H54 (cell line): ENCODE data around the gene AHCY.
"Not testable (repeated sequence)": the region's sequence is repeated elsewhere in the genome, so short reads cannot be mapped to it uniquely, and the experiment has no call there.

ENCODE experiments used
- DNase-seq: peaks from one replicate; pipeline ENCODE4 v3.0.0; 2011; ENCODE audit warnings: low spot score, mixed read lengths; ENCODE audit not compliant: insufficient read length
- FAIRE-seq: peaks from 3 replicates; lab custom pipeline; 2011; peaks lifted over from hg19 to GRCh38; lab: Jason Lieb, UNC
- POLR2A ChIP-seq: IDR thresholded peaks from 2 replicates; pipeline ENCODE4 v1.6.1; 2011; ENCODE audit warnings: low read depth, mild to moderate bottlenecking, low read length

AHCY gene

DNA sequence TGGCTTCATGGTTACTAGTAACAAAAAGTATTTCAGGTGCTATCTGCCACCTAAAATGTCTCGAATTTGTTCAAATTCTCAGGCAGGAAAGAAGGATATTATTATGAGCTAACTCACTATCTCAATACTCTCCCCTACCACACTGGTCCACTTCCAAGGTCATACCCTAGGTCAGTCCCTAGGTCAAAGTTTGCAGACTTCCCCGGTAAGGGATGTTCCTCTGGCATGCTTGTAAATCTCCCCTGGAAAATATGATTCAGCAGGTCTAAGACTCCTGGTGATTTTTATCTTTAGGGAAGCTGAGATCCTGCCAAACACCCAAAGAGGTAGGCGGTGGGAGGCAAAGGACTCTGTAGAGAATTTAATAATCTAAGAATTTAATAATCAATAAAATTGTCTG lies 6.7 kb downstream of the AHCY start:
- FAIRE-seq (no peak), DNase-seq (no peak)
- TF ChIP-seq POLR2A, result no peak

DNA sequence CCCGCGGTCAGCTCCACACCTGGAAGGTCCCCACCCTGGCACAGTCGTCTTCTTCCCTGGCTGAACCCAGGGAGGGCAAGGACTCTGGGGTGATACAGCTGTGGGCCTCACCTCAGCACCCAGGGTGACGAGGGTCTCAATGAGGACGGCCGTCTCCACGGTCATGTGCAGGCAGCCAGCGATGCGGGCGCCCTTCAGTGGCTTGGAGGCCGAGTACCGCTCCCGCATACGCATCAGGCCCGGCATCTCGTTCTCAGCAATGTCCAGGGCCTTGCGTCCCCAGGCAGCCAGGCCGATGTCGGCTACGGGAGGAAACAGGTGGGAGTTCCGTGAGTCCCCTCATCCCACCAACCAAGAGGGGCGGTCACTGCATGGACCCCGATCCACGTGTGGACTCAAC lies 7.9 kb downstream of the AHCY start:
- no peak for TF ChIP-seq POLR2A
- FAIRE-seq (no peak), DNase-seq (no peak)

DNA sequence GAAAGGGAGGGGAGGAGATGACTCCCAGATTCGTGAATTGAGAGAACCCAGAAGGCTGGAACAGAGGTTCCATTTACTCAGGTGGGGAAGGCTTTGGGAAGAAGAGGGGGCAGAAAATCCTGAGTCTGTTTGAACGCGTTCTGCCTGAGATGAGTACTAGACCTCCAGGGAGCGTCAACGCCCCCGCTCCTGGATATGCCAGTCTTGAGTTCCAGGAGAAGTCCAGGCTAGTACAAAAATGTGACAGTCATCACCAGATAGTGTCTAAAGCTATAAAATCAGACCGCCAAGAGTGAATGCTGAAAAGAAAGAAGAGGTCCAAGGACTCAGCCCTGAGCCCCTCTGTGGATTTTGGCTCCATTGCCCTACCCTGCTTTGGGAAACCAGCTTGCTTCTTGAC lies 8.6 kb downstream of the AHCY start:
- FAIRE-seq, result no peak

DNA sequence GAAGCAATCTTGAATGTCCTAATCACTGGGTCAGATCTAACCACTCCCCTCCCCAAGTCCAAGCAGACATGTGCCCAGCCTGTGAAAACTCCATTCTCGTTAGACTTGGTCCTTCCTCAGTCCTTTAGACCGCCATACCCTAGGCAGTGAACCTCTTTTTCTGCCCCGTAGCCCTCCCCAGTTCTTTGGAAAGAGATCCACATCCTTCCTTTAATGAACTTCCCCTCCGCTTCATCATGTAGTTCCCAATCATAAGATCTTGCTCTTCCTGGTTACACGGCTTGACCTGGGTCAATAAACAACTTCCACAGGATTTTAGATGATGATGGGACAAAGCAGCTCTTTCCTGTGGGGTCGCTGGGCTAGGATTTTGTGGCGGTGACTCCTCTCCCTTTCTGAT lies 9.6 kb downstream of the AHCY start:
- FAIRE-seq (no peak), DNase-seq (no peak)
- TF ChIP-seq POLR2A, result no peak

More for the DNA sequence above, 8.6 kb downstream of the AHCY start:
- no peak for DNase-seq
- no peak for TF ChIP-seq POLR2A

DNA sequence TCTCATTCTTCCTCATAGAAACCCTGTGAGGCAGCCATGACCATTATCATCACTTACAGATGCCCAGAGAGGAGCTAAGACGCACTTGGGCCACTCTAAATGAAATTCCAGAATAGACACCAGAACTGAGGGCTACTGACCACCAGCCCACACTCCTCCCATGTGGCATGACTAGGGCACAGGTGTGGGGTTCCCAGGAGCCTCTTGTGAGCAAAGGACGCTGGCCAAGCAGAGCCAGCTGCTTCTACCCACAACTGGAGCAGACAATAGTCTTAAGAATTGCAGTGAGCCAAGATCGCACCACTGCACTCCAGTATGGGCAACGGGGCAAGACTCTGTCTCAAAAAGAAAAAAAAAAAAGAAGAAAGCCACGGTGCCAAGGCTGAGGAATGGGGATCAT lies 10.0 kb downstream of the AHCY start:
- no peak for FAIRE-seq
- no peak for DNase-seq
- TF ChIP-seq POLR2A, result no peak

DNA sequence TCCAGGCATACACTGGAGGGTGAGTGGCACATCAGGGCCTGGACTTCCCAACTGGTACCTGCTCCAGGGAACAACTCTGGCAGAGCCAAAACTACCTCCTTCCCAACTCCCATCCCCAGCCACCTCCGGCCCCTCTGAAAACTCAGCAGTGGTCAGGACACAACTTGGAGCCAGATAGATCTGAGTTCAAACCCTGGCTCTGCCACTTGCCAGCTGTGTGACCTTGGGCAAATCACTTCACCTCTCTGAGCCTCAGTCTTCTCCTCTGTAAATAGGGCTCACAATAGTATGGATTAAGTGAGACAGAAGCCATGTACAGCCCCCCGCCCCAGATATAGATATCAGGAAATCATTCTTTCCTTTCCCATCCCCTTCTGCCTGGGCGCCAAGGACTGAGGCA lies 10.7 kb downstream of the AHCY start:
- FAIRE-seq (no peak), DNase-seq (no peak)
- no peak for TF ChIP-seq POLR2A

DNA sequence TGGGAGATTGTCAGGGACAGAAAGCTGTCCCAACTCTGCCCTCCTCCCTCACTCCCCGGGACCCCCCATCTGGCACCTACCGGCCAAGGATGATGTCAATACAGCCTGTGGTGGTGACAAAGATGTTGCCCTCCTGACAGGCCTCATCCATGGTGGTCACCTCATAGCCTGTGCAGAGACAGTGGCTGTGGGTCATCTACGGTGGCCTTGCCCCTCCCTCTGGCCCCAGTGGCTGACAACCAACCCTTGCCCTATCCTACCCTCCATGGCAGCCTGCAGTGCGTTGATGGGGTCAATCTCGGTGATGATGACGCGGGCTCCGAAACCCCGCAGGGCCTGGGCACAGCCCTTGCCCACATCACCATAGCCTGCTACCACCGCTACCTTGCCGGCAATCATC lies 12.7 kb downstream of the AHCY start:
- FAIRE-seq (no peak), DNase-seq (no peak)
- TF ChIP-seq POLR2A, result no peak

DNA sequence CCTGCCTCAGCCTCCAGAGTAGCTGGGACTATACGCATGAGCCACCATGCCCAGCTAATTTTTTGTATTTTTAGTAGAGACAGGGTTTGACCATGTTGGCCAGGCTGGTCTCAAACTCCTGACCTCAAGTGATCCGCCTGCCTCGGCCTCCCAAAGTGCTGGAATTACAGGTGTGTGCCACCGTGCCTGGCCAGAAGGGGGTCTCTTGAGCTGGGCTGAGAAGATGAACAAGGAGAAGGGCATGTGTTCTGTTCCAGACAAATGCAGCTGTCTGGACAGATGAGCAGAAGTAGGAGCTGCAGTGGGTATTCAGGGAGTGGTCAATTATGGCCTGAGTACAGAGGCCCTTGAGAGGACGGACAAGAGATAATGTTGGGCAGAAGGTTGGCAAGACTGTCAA lies 15.7 kb downstream of the AHCY start:
- not testable (repeated sequence) for FAIRE-seq, DNase-seq

DNA sequence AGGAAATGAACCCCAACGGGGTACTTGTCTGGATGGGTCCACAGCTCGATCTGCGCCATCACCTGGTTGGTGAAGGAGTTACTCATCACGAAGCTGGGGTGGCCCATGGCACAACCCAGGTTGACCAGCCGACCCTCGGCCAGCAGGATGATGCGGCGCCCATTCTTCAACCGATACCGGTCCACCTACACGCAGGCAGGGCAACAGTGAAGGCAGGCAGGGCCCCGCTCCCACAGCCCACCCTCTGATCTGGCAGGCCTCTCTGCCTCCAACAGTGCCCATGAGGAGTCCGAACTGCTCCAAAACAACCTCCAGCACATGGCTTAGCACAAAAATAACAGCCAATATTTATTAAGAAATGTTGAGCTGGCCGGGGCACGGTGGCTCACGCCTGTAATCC lies 17.7 kb downstream of the AHCY start:
- DNase-seq (no peak), FAIRE-seq (no peak)
- no peak for TF ChIP-seq POLR2A

DNA sequence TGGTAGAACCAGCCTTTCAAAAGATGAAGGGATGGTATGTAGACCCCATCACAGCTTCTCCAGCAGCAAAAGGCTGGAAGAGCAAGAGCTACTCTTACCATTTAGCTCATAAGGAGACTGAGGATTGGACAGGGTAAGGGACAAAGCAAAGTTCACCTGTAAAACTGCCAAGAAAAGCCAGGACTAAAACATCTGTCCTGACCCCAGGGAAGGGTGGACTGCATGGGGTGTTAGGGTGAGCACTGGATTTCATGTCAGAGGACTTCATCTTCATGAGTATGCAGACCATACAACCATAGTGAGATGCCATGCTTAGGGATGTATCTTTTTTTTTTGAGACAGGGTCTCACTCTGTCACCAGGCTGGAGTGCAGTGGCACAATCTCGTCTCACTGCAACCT lies 19.3 kb downstream of the AHCY start:
- no peak for FAIRE-seq
- no peak for DNase-seq
- TF ChIP-seq POLR2A, result no peak

DNA sequence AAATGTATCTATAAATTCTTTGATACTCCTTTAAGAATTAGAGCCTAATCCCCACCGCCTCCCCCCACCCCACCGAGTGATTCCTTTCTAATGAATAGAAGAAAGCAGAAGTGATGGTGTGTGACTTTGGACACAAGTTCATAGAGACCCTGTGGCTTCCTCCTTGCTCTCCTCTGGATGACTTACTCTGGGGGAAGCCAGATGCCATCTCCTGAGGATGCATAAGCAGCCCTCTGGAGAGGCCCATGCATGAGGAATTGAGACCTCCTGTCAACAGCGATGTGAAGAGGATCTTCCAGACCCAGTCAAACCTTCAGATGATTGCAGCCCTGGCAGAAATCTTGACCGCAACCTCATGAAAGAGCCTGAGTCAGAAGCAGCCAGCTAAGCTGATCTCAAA lies 21.1 kb downstream of the AHCY start:
- DNase-seq (no peak), FAIRE-seq (no peak)
- no peak for TF ChIP-seq POLR2A

DNA sequence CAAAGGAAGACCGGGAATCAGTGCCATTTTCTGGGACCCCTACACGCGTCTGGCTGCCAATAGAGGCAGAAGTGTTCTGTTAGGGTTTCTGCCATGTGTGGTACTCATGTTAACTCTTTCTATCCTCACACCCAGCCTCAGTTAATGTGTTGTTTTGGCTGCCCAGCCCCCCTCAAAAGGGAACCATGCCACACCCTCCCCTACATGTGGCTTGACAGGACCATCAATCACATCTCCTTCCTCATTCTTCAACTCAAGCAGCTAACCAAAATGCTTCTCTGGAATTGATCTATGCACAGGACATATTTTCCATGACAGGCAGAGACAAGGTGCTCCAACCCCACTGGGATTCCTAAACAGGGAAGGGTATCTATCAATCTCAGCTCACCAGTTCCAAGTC lies 22.0 kb downstream of the AHCY start:
- no peak for TF ChIP-seq POLR2A
- no peak for FAIRE-seq
- DNase-seq, result no peak

DNA sequence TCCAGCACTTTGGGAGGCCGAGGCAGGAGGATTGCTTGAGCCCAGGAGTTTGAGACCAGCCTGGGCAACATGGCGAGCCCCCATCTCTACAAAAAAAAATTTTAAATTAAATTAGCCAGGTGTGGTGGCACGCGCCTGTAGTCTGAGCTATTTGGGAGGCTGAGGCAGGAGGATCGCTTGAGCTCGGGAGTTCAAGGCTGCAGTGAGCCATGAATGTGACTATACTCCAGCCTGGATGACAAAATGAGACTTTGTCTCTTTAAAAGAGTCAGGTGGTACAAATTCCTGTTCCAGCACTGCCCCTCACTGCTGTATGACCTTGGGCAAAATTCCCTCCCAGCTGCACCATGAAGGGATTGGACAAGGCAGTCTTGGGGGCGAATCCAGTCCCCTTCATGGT lies 28.5 kb downstream of the AHCY start:
- no peak for DNase-seq
- no peak for FAIRE-seq
- TF ChIP-seq POLR2A, result no peak

DNA sequence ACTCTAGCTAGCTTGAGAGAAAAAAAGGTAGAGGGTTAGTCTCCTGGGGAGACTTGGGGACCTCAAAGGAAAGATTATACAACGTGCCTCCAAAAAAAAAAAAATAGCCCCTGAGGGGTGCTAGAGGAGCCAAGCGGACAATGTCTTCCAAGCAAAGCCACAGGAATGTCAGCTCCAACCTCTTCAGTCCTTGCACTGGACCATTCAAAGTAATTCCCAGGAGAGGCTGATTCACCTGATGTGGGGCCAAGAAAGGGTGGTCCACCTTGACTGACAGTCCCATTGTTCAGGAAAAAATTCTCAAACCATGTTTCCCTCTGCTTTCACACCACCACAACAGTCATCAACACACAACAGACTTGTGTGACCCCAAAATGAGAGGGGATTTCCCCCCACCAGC lies 31.2 kb downstream of the AHCY start:
- DNase-seq (no peak), FAIRE-seq (no peak)
- TF ChIP-seq POLR2A, result no peak

DNA sequence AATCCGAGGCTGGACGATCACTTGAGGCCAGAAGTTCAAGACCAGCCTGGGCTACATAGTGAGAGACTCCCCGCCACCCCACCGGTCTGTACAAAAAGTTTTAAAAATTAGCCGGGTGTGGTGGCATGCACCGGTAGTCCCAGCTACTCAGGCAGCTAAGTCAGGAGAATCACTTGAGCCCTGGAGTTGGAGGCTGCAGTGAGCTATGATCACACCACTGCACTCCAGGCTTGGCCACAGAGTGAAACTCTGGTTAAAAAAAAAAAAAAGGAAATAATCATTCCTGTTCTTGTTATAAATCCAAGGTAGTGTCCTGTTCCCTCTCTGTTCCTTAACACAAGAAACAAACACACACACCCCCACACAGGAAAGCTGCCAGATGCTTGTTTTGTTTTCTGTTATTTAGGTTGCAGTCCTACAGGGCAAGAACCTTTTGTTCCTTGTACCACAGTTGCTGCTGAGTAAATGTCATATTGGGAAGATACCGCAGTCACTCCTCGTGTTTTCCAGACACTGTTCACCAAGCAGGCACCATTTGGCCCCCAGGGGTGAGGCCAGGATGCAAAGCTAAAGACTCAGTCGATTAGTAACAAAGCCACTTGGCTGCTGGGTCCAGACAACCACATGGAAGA lies 33.0 kb downstream of the AHCY start:
- TF ChIP-seq POLR2A, result no peak
- no peak for FAIRE-seq
- DNase-seq, result no peak
